Renal cortical epithelial cell (primary cell): ENCODE measurements around the gene SDK1. TPM values are rescaled to one million over a fixed set of nuclear protein-coding genes. Genes with fewer than 3 reads are reported as not detected.
A peak's percentile ranks its signal among the peaks of the same experiment; 100 is the strongest.

Source experiments
- DNase-seq: peaks from one replicate; pipeline ENCODE4 v3.0.0-alpha.2; 2011; ENCODE audit warnings: low read depth
- total RNA-seq: library from RNA; depleted of rRNA; stranded (reverse); fragments of >200 nt; gene quantifications from 2 replicates; pipeline ENCODE4 v1.2.3, GENCODE V29; 2014

The SDK1 gene
- total RNA-seq, 1 donor from 2014 or later = 30.9 TPM

DNA sequence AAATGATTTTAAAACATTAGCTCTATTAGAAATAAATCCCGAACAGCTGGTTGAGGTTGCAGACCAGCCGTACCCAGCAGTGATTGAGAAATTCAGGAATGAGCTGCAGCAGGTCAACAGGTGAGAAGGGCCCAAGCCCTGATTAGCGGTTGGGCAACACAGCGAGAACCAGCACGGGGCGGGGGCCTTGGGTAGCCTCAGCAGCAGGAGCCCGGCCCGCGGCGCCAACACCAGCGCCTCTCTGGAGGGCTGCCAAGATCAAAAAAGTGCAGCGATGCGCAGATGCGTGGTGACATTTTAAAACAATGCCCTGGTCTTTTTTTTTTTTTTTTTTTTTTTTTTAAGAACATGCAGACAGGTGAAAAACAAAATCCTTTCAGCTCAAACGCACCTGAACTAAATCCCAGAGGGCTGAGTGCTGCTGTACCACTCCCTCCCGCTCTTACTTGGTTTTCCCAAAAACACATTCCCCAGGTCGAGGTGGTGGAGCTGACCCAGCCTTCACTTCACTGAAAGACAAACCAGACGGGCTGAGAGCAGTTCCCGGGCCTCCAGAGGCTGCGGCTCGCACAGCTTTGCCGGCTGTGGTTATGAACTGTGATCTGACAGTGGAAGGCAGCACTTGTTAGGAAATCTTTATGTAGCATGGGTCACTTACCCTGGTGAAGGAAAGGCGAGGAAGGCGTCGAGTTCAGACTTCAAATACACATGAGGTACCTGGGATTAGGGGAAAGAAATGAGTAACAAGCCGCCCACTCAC, 579.4 kb downstream of the SDK1 start:
- DNase-seq = no peak

- DNase-seq = no peak
Observed at GRCh38 chr7:3882782-3883181, 581.7 kb downstream of the SDK1 start.

DNA sequence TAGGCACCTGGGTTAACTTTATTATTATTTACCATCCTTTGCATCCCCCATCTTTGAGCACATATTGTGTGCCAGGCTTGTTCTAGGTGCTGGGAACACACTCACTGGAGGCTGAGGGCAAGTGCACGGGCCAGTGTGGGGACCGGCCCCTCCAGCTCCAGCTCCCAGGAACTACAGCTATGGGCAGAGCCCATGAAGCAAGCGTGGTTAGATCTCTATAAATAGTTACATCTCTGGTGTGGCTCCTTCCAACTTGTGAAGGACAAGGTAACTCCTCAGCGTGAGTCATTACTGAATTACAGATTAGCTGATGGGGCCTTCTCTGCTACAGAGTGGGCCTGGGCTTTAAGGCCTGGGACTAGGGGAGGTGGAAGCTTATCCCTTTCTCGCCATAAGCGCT, 583.5 kb downstream of the SDK1 start:
- DNase-seq = no peak

GRCh38 chr7:3887096-3887690, 586.1 kb downstream of the SDK1 start:
- DNase-seq = peak; percentile 61

DNA sequence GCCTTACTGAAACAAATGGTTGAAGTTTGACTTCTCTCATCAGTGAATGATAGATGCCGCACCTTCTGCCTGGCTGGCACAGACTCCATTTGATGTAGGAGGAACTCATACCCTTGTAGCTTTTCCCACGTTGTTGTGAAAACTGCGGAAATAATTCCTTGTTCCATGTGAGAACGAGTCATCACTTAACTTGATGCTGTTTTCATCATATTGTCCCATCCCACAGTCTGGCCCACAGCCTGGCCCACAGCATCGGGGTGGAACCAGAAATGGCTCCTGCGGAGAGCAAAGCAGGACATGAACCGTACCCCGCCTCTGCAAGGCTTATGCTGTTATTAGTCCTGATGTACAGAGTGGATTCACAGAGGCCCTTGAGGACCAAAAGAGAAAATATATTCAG, 587.0 kb downstream of the SDK1 start:
- peak; percentile 74 for DNase-seq

GRCh38 chr7:3892157-3892556, 591.1 kb downstream of the SDK1 start:
- peak; percentile 60 for DNase-seq

GRCh38 chr7:3892686-3893085, 591.6 kb downstream of the SDK1 start:
- DNase-seq = no peak

GRCh38 chr7:3893151-3893788, 592.2 kb downstream of the SDK1 start:
- no peak for DNase-seq

DNA sequence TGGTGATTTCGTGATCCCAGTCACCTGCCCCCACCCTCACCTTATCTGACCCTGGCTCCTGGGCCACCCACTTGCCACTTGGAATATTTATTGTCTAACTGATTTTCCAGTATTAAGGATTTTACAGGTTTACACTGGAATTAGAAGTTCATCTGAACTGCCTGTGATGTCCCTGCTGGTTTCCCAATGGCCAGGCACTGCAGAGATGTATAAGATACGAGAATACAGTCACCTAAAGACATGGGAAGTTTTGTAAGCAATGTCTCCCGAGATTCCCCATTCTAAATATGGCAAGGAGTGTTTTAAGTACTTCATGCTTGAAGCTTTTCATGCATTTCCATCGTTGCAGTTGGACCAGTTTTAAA, 592.7 kb downstream of the SDK1 start:
- DNase-seq = no peak

GRCh38 chr7:3895341-3896116, 594.5 kb downstream of the SDK1 start:
- DNase-seq = no peak

GRCh38 chr7:3896169-3896765, 595.2 kb downstream of the SDK1 start:
- DNase-seq = no peak

DNA sequence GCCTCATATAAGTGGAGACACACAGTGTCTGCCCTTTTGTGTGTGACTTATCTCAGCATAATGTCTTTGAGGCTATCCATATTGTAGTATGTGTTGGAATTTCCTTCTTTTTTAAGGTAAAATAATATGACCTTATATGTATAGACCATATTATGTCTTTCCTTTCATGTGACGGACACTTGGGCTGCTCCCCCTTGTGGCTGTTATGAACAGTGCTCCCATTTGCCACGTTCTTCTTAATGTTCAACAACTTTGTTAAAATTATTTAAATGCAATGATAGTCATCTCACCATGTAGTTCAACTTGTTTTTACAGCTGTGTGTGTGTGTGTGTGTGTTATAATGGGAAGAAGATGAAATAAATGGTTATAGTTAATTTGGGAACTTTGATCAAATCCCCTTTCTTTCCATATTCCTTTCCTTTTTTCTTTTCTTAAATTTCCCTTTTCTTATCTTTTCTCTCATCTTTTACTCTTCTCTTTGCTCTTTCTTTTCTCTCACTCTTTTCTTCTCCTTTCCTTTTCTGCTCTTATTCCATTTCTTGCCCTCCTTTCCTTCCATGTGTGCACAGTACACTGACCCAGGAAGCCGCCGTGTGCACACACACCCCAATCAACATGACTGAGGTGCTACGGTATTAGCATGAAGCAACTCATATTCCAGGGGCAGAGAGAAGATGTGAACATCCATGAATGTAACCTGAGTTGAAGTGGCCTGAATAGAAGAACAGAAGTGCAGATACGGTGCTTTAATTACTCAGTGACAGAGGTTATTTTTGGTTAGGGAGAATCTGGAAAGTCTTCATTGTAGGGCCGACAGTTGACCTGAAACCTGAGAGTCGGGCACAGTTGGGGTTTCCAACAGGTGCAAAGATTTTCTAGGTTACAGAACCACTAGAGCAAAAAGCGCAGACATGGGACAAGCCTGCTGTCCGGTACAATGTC, 596.6 kb downstream of the SDK1 start:
- DNase-seq = peak; percentile 26

DNA sequence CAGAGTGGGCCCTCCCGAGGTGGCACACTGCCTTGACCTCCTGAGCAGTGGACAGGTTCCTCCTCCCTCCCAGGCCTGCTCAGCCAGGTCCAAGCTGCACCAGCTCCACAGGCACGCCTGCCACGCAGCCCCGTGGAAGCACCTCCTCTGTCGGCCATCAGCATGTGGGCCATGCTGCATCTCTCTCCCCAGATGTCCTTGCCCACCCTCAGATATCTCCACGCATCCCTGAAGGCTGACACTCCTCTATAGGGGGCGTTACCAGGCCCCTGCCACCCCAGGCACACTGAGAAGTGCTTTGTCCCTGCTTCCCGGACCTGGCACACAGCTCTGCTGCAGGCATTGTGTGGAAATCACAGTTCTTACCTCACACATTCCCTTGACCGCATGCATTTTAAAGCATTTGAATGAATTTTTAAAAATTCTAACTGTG, 598.5 kb downstream of the SDK1 start:
- no peak for DNase-seq

DNA sequence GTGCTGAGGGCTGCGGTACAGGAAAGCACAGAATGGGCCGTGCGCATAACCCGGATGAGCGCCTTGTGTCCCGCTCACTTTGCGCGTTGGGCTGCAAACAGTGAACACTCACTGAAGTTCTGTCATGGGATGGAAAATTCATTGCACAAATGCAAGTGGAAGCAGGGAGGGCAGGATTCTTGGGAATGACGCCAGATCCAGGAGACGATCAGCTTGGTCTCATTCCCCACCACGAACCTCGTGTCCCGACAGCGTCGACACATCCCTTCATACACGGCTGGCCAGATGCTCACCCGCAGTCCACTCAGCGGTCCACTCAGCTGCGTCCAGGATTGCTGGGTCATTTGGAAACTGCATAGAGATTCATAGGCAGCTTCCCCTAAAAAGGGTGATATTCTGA, 607.1 kb downstream of the SDK1 start:
- DNase-seq = no peak

- no peak for DNase-seq
Observed at GRCh38 chr7:3909128-3909527, 608.1 kb downstream of the SDK1 start.

- no peak for DNase-seq
Observed at GRCh38 chr7:3910054-3910453, 609.0 kb downstream of the SDK1 start.

DNA sequence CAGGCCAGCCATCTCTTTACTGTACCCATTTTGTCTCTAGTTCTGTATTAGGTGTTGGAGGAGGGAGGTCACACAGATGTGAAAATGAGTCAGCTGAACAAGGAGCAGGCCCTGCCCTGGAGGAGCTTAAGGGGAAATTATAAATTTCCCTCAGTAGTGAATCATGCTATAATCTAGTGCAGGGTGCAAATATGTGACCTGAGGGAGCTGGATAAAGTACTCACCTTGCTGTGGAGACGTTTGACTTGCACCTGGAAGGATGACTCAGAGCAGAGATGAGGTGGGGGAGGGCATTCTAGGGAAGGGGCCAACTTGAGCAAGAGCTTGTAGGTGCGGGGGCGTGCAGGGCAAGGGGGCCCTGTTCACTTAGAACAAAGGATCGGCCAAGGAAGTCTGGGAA, 610.6 kb downstream of the SDK1 start:
- DNase-seq = peak; percentile 89

DNA sequence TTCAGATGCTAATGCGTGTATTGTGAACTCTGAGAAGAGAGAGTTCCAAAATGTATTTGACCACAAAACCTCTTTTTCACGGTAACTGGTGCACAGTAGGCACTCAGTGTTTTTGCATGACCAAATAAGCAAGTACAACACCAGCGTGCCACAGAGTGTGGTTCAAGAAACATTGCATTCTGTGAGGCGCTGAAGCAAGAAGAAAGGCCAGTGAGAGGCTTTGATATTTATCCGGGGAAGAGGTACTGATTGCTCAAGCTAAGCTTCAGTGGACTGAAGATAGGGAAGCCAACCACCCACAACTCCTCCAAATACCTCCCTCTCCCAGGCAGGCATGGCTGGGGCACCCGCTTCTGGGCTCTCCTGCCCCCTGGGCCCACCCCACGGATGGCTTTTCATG, 611.2 kb downstream of the SDK1 start:
- DNase-seq = peak; percentile 78

- DNase-seq = no peak
Observed at GRCh38 chr7:3914051-3914775, 613.2 kb downstream of the SDK1 start.

GRCh38 chr7:3915337-3915878, 614.4 kb downstream of the SDK1 start:
- no peak for DNase-seq
